BE2C (cell line): Measurements from ENCODE around the gene UBN2.

ENCODE experiments used
- DNase-seq: peaks from one replicate; pipeline ENCODE4 v3.0.0-alpha.2; 2020
- H3K27me3 ChIP-seq: fragments of 250-450 bp; sonication (Bioruptor Pico); 2 replicates; pipeline ENCODE4 v1.5.1; 2020; ENCODE audit warnings: mild to moderate bottlenecking
- H3K36me3 ChIP-seq: fragments of 250-450 bp; sonication (Bioruptor Pico); 2 replicates; pipeline ENCODE4 v1.5.1; 2020; ENCODE audit warnings: mild to moderate bottlenecking
- H3K4me1 ChIP-seq: fragments of 250-450 bp; sonication (Bioruptor Pico); 2 replicates; pipeline ENCODE4 v1.5.1; 2020
- H3K4me3 ChIP-seq: 2 replicates; pipeline ENCODE4 v1.5.1; 2011; ENCODE audit warnings: low read depth, low read length
- H3K9me3 ChIP-seq: fragments of 250-450 bp; sonication (Bioruptor Pico); 2 replicates; pipeline ENCODE4 v1.5.1; 2020
- CTCF ChIP-seq: IDR thresholded peaks from 2 replicates; pipeline ENCODE4 v1.5.1; 2012; ENCODE audit warnings: mild to moderate bottlenecking, low read depth, low read length

UBN2 gene

GRCh38 chr7:139231513-139232376, 708 bp downstream of the UBN2 start:
- peaks cover 4% of the 10 kb centered on the region; the same call in 1 of the 2 replicates for H3K27me3 ChIP-seq
- peaks cover 3% of the 10 kb centered on the region for H3K36me3 ChIP-seq
- H3K4me3 ChIP-seq, result peak overlapping the region; percentile 94
- peak; percentile 41 for DNase-seq
- no peak for TF ChIP-seq CTCF
- no peaks in the 10 kb centered on the region for H3K4me1 ChIP-seq
- no peaks in the 10 kb centered on the region for H3K9me3 ChIP-seq

GRCh38 chr7:139232377-139232717, 1.3 kb downstream of the UBN2 start:
- H3K4me1 ChIP-seq, result no peaks in the 10 kb centered on the region
- DNase-seq, result peak; percentile 8
- no peaks in the 10 kb centered on the region for H3K9me3 ChIP-seq
- peak overlapping the region; percentile 81 for H3K4me3 ChIP-seq
- no peak for TF ChIP-seq CTCF
- peaks cover 4% of the 10 kb centered on the region for H3K36me3 ChIP-seq
- H3K27me3 ChIP-seq, result peaks cover 4% of the 10 kb centered on the region; the same call in 1 of the 2 replicates

DNA sequence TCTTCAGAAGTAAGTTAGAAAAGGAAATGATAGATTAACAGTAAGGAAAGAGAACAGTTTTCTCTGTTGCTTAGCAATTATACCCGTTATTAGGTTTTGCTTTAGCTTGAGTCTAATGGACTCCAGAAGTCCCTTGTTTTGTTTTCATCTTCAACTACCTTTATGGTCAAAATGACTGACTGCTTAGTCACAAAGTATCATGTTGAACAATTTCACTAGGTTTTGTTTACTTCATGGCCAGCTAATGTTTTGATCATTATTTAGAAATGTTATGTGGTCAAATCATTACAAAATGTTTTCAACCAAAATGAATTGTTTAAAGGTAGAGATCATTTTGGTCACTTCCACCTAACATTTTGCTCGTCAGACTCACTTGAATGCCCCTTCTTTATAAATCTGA, 1.9 kb downstream of the UBN2 start:
- no peak for DNase-seq
- TF ChIP-seq CTCF, result no peak
- H3K36me3 ChIP-seq, result peaks cover 10% of the 10 kb centered on the region
- peaks cover 4% of the 10 kb centered on the region; the same call in 1 of the 2 replicates for H3K27me3 ChIP-seq
- no peaks in the 10 kb centered on the region for H3K9me3 ChIP-seq
- H3K4me3 ChIP-seq, result peak overlapping the region; percentile 81
- H3K4me1 ChIP-seq, result no peaks in the 10 kb centered on the region

GRCh38 chr7:139241258-139241657, 10.2 kb downstream of the UBN2 start:
- peaks cover 40% of the 10 kb centered on the region for H3K36me3 ChIP-seq

DNA sequence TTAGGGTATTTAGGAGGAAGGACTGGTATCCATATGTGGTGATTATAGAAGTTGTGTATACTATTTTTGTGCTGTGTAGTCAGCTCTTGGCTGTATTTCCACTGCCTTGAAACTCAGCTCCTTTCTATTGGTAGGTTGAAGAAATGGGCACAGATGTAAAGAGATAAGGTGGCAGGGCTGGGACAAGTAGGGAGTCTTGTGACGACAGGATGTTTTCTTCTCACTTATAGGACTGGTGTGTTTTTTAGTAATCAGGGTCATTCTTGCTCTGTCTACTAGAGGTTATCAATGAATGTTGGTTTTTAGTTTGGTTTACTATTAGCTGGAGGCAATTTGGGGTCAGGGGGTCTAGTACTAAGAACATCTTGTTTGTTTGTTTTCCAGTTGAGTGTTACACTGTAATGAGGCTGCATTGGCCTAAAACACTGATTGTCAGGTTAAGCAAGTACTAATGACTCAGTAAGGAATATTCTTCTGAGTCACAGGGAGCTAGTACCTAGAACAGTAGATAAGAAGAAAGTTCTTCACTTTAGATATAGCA, 11.8 kb downstream of the UBN2 start:
- TF ChIP-seq CTCF, result no peak
- H3K4me1 ChIP-seq, result no peaks in the 10 kb centered on the region
- H3K36me3 ChIP-seq, result peaks cover 34% of the 10 kb centered on the region
- no peak for DNase-seq
- H3K9me3 ChIP-seq, result no peaks in the 10 kb centered on the region
- no peaks in the 10 kb centered on the region for H3K27me3 ChIP-seq
- no peak overlapping the region for H3K4me3 ChIP-seq

More at GRCh38 chr7:139241258-139241657, 10.2 kb downstream of the UBN2 start:
- Histone ChIP-seq H3K9me3 (no peaks in the 10 kb centered on the region), H3K27me3 (no peaks in the 10 kb centered on the region), H3K4me3 (no peak overlapping the region), H3K4me1 (no peaks in the 10 kb centered on the region)
- DNase-seq, result no peak
- TF ChIP-seq CTCF, result no peak

DNA sequence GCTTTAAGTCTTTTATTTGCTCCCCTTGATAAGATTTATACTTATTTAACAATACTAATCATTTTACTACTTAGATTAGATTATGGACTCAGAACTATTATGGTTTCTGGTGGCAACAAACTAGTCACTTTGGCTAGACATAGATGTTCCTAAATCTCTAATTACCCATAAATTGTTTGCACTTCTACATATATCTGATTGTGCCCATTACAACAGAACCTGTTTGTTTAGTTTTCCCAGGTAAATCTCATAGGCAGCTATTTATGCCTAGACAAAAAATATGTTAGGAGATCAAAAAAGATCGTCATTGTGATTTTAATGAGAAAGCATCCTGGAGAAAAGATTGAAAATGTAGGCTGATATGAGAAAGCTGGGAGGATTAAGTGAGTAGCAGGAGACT, 14.4 kb downstream of the UBN2 start:
- Histone ChIP-seq H3K27me3 (no peaks in the 10 kb centered on the region), H3K4me1 (no peaks in the 10 kb centered on the region), H3K4me3 (no peak overlapping the region), H3K9me3 (no peaks in the 10 kb centered on the region), H3K36me3 (peaks cover 42% of the 10 kb centered on the region)
- TF ChIP-seq CTCF, result no peak
- no peak for DNase-seq
